Myocyte (in vitro differentiated cells): ENCODE measurements around the gene ARRDC5. TPM values are rescaled to one million over a fixed set of nuclear protein-coding genes. Genes with fewer than 3 reads are reported as not detected.
"Not testable (repeated sequence)": the region's sequence is repeated elsewhere in the genome, so short reads cannot be mapped to it uniquely, and the experiment has no call there.

Experiments
- DNase-seq: peaks from one replicate; pipeline ENCODE4 v3.0.0-alpha.2; 2012; ENCODE audit warnings: low read depth
- total RNA-seq: library from RNA; depleted of rRNA; stranded (reverse); fragments of >200 nt; gene quantifications from 2 replicates; pipeline ENCODE4 v1.2.3, GENCODE V29; 2014

The ARRDC5 gene
- total RNA-seq, 1 donor from 2014 or later, result not detected

- peak; percentile 86 for DNase-seq
These were observed 32.5 kb downstream of the ARRDC5 start for GRCh38 chr19:4870025-4870700.

DNA sequence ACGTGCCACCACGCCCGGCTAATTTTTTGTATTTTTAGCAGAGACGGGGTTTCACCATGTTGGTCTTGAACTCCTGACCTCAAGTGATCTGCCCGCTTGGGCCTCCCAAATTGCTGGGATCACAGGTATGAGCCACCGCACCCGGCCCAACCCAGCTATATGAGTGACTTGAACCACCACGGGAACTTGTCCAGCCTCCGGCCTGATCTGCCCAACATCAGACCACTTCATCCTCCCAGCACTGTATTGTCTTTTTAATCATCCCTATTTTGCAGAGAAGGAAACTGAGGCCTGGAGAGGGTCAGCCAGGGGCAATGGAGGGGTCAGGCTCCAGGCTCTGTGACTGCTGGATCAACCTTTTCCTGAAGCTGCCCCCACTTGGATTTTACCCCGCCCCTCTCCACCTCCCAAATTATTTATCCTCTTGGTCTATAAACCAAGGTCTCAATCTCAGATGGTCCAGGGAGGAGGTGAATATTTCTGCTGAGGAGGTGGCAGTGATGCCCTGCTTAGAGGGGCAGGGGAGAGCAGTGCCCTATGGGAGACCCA, 34.3 kb downstream of the ARRDC5 start:
- DNase-seq, result no peak

DNA sequence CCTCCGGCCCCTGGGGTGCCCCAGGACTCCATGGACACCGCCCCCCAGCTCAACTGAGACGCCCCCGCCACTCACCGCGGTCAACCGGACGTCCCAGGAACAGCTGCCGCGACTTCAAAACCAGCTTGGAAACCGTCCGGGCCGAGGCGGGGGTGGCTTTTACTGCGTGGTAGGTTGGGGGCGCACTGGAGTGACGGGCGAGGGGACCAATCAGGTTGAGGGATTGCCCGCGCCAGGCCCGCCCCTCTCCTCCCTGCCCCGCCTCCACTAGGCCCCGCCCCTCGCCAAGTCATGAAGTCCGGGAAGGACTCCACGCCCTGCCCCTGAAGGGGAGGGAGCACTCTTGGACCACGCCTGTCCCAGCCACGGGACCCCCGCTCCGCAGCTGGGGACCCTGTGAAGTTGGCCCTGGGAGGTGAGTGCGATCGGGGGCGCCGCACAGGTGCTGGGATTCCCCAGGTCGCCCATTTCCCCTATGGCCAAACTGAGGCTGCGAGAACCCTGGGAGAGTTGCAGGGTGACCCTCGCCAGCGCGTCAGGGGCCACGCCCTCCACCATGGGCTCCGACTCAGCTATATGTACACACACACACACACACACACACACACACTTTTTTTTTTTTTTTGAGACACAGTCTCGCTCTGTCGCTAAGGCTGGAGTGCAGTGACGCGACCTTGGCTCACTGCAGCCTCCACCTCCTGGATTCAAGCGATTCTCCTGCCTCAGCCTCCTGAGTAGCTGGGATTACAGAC, 35.0 kb downstream of the ARRDC5 start, which contains the start of gene PLIN3:
Gene PLIN3 (minus strand): TSS at position 134 of the 752 bp plus-strand sequence. CDS start 6,273 bp downstream, outside the sequence.
- DNase-seq, result peak; percentile 95

GRCh38 chr19:4866595-4867424, 35.9 kb downstream of the ARRDC5 start:
- DNase-seq, result peak; percentile 73

- DNase-seq, result no peak
These were observed 41.5 kb downstream of the ARRDC5 start for GRCh38 chr19:4861147-4861546.

DNA sequence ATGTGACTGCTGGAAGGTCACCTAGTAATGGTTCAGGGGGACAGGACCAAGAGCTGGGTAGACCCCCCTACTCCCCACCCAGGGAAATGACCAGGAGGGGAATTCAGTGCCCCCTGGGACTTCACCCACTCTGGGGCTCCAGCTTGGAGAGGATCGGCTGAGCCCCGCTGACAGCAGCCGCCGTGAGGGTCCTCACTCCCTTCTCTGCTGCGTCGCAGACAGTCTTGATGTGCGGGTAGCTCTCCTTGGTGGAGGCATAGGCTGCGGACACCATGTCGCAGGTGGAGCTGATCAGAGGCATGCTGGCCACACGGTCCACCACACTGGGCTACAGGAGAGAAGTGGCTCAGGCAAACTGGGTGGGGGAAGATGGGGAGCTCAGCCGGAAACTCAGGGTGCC, 43.0 kb downstream of the ARRDC5 start:
- DNase-seq, result no peak

DNA sequence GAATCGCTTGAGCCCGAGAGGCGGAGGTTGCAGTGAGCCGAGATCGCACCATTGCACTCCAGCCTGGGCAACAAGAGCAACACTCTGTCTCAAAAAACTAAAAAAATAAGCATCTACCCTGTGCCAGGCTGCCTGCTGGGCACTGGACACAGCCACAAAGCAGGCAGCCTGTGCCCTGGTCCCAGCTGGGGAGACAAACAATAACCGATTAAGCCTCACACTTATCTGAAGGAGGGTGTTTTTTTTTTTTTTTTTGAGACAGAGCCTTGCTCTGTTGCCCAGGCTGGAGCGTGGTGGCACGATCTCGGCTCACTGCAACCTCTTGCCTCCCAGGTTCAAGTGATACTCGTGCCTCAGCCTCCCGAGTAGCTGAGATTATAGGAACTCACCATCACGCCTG, 46.2 kb downstream of the ARRDC5 start:
- DNase-seq, result not testable (repeated sequence)

- DNase-seq, result not testable (repeated sequence)
These were observed 49.2 kb downstream of the ARRDC5 start for GRCh38 chr19:4853506-4853905.

GRCh38 chr19:4852484-4852883, 50.2 kb downstream of the ARRDC5 start:
- DNase-seq, result no peak

DNA sequence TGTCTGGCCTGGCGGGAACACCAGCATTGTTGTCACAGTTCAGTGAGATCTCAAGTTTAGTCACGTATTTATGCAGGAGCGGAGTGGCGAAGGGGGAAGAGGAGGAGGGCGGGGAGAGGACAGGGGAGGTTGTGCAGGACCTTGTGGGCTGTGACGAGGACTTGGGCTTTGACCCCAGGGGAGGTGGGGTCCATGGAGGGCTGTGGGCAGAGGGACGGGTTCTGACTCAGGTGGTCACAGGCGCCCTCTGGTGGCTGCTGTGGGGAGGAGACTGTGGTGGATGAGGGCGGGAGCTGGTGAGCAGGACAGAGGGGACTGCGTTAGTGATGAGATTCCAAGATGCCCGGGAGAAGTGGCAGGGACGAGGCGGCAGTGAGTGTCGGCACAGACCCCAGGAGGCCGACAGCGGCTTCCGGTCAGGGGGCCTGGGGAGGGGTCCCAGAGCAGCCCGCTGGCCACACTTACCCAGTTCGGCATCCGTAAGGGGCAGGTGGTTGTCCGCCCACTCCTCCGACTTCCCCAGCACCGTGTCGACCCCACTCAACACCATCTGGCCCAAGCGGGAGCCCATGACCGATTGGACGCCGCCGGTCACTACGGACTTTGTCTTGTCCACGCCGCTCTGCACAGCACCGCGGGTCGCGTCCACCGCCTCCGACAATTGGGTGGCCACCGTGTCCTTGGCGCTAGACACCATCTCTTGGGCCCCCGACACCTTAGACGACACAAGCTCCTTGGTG, 51.0 kb downstream of the ARRDC5 start:
- DNase-seq, result peak; percentile 61

DNA sequence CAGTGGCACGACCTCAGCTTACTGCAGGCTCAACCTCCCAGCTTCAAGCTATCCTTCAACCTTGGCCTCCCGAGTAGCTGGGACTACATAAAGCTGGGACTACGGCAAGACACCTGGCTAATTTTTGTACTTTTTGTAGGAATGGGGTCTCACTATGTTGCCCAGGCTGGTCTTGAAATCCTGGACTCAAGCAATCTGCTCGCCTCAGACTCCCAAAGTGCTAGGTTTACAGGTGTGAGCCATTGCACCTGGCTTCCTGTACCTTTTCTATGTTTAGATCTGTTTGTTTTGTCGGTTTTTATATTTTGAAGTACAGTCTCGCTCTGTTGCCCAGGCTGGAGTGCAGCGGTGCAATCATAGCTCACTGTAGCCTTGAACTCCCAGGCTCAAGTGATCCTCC, 53.7 kb downstream of the ARRDC5 start:
- no peak for DNase-seq

DNA sequence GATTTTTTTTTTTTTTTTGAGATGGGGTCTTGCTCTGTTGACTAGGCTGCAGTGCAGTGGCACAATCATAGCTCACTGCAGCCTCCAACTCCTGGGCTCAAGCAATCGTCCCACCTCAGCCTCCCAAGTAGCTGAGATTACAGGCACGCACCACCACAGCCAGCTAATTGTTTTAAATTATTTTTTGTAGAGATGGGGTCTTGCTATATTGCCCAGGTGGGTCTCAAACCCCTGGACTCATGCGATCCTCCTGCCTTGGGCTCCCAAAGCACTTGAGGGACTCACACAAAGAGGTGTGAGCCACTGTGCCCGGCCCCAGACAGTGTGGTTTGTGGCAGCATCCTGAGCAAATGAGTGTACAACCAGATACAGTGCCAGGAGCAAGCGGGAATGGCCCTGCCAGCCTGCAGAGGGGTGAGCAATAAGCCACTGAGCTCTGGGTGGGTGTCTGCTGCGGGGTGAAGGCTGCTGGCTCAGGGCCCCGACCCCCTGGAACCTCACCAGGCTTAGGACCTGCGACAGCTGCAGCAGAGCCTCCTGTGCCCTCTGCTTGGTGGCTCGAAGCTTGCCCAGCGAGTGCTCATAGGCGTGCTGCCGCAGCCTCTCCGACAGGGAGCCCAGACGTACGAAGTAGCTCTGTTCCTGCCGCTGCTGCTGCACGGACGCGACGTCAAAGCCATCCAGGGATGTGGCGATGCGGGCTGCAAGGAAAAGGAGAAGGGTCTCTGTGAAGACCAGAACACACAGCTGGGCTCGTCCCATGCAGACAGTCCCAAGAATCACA, 55.3 kb downstream of the ARRDC5 start:
- peak; percentile 91 for DNase-seq

GRCh38 chr19:4845975-4846374, 56.7 kb downstream of the ARRDC5 start:
- DNase-seq, result peak; percentile 68

DNA sequence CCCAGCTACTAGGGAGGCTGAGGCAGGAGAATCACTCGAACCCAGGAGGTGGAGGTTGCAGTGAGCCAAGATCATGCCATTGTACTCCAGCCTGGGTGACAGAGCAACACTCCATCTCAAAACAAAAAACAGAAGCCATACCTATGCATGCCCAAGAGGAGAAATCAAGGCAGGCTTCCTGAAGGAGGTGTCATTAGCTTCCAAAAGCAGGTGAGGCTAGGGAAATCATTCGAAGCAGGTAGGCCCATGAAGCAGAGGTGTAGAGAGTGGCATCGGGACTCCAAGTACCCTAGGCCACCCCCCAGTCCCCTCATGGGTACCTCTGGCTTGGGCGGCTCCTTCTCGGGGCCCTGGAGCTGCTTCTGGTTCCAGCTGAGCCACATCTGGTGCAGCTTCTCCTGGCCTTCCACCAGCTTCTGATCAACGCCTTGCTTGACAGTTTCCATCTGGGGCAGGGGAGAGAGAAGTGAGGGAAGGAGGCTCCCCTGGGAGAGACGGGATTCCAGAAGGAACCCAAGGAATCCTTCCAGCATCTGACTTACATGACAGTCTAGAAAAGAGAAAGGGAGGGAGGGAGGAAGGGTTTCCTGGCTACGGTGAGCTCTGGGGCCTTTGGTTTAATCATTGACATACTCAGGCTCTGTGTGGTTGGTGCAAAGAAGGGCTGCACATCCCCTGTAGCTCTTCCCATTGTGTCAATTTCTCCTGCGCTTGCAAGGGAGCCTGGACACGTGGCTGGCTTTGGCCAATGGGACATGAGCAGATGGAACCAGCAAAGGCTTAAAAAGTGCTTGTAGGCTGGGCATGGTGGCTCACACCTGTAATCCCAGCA, 58.1 kb downstream of the ARRDC5 start:
- DNase-seq, result no peak

- no peak for DNase-seq
These were observed 59.1 kb downstream of the ARRDC5 start for GRCh38 chr19:4843647-4843965.
